Smooth muscle cell (in vitro differentiated cells): ENCODE measurements around the gene ENTREP3. TPM values are rescaled to one million over a fixed set of nuclear protein-coding genes. Genes with fewer than 3 reads are reported as not detected.

Experiments
- DNase-seq: peaks from one replicate; lab custom pipeline; 2025; ENCODE audit not compliant: unreplicated experiment; lab: John Stamatoyannopoulos, UW
- H2AFZ ChIP-seq: fragments of 200-600 bp; sonication (generic); 2 replicates; pipeline ENCODE4 v1.6.0; 2016; ENCODE audit warnings: antibody characterized with exemption, low read depth, mild to moderate bottlenecking
- H3F3A ChIP-seq: fragments of 200-600 bp; sonication (generic); 2 replicates; pipeline ENCODE4 v1.6.0; 2017; ENCODE audit warnings: antibody characterized with exemption, low read depth
- H3K27ac ChIP-seq: fragments of 200-600 bp; sonication (generic); 2 replicates; pipeline ENCODE4 v1.5.1; 2016; ENCODE audit warnings: low read depth, mild to moderate bottlenecking
- H3K27me3 ChIP-seq: fragments of 200-600 bp; sonication (generic); 2 replicates; pipeline ENCODE4 v1.6.1; 2016; ENCODE audit warnings: low read depth, mild to moderate bottlenecking
- H3K36me3 ChIP-seq: fragments of 200-600 bp; sonication (generic); 2 replicates; pipeline ENCODE4 v1.5.1; 2016; ENCODE audit warnings: low read depth
- H3K4me1 ChIP-seq: fragments of 200-600 bp; sonication (generic); 2 replicates; pipeline ENCODE4 v1.5.1; 2016; ENCODE audit warnings: low read depth
- H3K4me2 ChIP-seq: fragments of 200-600 bp; sonication (generic); 2 replicates; pipeline ENCODE4 v1.6.0; 2016; ENCODE audit warnings: mild to moderate bottlenecking
- H3K4me3 ChIP-seq: fragments of 200-600 bp; sonication (generic); 2 replicates; pipeline ENCODE4 v1.5.1; 2016; ENCODE audit warnings: mild to moderate bottlenecking
- H3K79me2 ChIP-seq: fragments of 200-600 bp; sonication (generic); 2 replicates; pipeline ENCODE4 v1.6.0; 2016; ENCODE audit warnings: low read depth, mild to moderate bottlenecking
- H3K9ac ChIP-seq: fragments of 200-600 bp; sonication (generic); 2 replicates; pipeline ENCODE4 v1.6.0; 2016; ENCODE audit warnings: low read depth
- H3K9me3 ChIP-seq: fragments of 200-600 bp; sonication (generic); replicated peaks from 2 replicates; pipeline ENCODE4 v1.5.1; 2016; ENCODE audit warnings: low read depth
- H4K20me1 ChIP-seq: fragments of 200-600 bp; sonication (generic); 2 replicates; pipeline ENCODE4 v1.6.0; 2016; ENCODE audit warnings: low read depth
- WGBS: methylation state at CpG from one replicate; pipeline ENCODE4 v1.1.7; 2016; ENCODE audit warnings: low lambda C conversion rate; 5-methylcytosine and 5-hydroxymethylcytosine counted together
- polyA plus RNA-seq: library from polyadenylated mRNA; unstranded; fragments of >200 nt; fragmentation: Nextera tagmentation; extraction: Ambion mirVana; gene quantifications from 2 replicates; pipeline ENCODE4 v1.2.1, GENCODE V29; 2016
- total RNA-seq: library from RNA; depleted of rRNA; stranded (reverse); fragments of >200 nt; gene quantifications from 2 replicates; pipeline ENCODE4 v1.2.3, GENCODE V29; 2014
- TF ChIP-seq, protein P1 (sequence below): fragments of 200-600 bp; sonication (generic); IDR thresholded peaks from 2 replicates; pipeline ENCODE4 v1.5.1; 2017; ENCODE audit warnings: borderline replicate concordance, mild to moderate bottlenecking, antibody characterized with exemption; ENCODE audit not compliant: insufficient read depth, poor library complexity, severe bottlenecking

Gene ENTREP3
- total RNA-seq = 7.0 and 14.7 TPM in 2 replicates
- 26.5 and 30.9 TPM in 2 replicates for polyA plus RNA-seq

DNA sequence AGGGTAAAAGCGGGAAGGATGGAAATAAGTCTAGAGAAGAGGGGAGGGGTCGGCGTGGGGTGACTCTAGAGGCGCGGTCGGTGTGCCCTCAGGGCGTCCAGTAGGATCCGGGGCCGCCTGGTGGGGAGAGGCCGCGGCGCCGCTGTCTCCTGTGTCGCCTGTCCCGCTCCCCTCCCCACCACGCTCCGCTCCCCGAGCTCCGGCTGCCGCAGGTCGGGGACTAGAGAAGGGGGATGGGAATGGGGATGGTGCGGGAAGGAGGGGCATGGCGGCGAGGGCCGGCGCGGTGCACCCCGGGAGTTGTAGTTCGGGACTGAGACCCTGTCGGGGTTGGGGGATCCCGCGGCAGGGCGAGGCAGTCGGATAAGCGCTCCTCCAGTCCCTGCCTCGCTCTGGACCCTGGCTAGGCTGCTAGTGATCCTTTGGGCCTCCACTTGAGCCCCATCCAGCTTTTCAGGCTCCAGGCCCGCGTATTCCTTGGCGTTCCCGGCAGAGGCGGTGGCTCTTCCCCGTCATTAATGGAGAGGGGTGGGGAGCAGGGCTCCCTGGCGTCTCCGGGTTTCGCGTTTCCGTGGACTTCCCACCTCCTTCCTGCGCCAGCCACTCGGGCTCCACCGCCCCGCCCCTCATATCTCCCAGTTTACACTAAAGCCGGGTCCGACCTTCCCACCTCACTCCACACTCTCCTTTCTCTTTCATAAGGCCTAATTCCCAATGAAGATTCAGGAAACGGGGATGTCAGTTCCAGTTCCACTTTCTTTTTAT is at the start of gene ENTREP3:
ENTREP3 (minus strand) TSS at position 241 of the 765 bp plus-strand sequence. CDS start 606 bp downstream, outside the sequence.
- Histone ChIP-seq H3K79me2 (peaks cover 12% of the 10 kb centered on the region), H4K20me1 (no peaks in the 10 kb centered on the region), H2AFZ (peak within 1 kb of the TSS; percentile 69), H3K9ac (peak within 1 kb of the TSS; percentile 77), H3K4me2 (peak within 1 kb of the TSS; percentile 100), H3K4me3 (peak within 1 kb of the TSS; percentile 89), H3K4me1 (peaks cover 23% of the 10 kb centered on the region), H3K9me3 (no peaks in the 10 kb centered on the region), H3F3A (peaks cover 15% of the 10 kb centered on the region), H3K27me3 (no peaks in the 10 kb centered on the region), H3K27ac (peak within 1 kb of the TSS; percentile 60), H3K36me3 (no peaks in the 10 kb centered on the region)
- TF ChIP-seq, protein P1, sequence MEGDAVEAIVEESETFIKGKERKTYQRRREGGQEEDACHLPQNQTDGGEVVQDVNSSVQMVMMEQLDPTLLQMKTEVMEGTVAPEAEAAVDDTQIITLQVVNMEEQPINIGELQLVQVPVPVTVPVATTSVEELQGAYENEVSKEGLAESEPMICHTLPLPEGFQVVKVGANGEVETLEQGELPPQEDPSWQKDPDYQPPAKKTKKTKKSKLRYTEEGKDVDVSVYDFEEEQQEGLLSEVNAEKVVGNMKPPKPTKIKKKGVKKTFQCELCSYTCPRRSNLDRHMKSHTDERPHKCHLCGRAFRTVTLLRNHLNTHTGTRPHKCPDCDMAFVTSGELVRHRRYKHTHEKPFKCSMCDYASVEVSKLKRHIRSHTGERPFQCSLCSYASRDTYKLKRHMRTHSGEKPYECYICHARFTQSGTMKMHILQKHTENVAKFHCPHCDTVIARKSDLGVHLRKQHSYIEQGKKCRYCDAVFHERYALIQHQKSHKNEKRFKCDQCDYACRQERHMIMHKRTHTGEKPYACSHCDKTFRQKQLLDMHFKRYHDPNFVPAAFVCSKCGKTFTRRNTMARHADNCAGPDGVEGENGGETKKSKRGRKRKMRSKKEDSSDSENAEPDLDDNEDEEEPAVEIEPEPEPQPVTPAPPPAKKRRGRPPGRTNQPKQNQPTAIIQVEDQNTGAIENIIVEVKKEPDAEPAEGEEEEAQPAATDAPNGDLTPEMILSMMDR = no peak
- 4% methylated on average over 22 of the region's 54 CpGs for WGBS
- peak; percentile 85 for DNase-seq

- no peak overlapping the region for H3K4me3 ChIP-seq
- TF ChIP-seq, protein P1 = no peak
- H3K4me2 ChIP-seq = no peak overlapping the region
- H3K9ac ChIP-seq = no peak overlapping the region
- H3K36me3 ChIP-seq = no peaks in the 10 kb centered on the region
- no peak overlapping the region for H2AFZ ChIP-seq
- peaks cover 9% of the 10 kb centered on the region for H3K79me2 ChIP-seq
- no peaks in the 10 kb centered on the region for H4K20me1 ChIP-seq
- WGBS = 94% methylated on average over 11 of the region's 11 CpGs
- H3K9me3 ChIP-seq = no peaks in the 10 kb centered on the region
- no peak overlapping the region for H3K27ac ChIP-seq
- H3F3A ChIP-seq = peaks cover 6% of the 10 kb centered on the region
- DNase-seq = no peak
- peaks cover 1% of the 10 kb centered on the region for H3K4me1 ChIP-seq
- H3K27me3 ChIP-seq = no peaks in the 10 kb centered on the region
These were observed 49.3 kb upstream of the ENTREP3 start for GRCh38 chr1:155304558-155305063.

- Histone ChIP-seq H2AFZ (no peak within 1 kb of the TSS), H3K9me3 (no peaks in the 10 kb centered on the region), H3K36me3 (no peaks in the 10 kb centered on the region), H4K20me1 (no peaks in the 10 kb centered on the region), H3K9ac (no peak within 1 kb of the TSS), H3K27me3 (peaks cover 10% of the 10 kb centered on the region), H3K27ac (no peak within 1 kb of the TSS), H3K4me2 (no peak within 1 kb of the TSS), H3F3A (no peaks in the 10 kb centered on the region), H3K4me1 (no peaks in the 10 kb centered on the region), H3K79me2 (no peaks in the 10 kb centered on the region), H3K4me3 (no peak within 1 kb of the TSS)
- 89% methylated on average over 5 of the region's 5 CpGs for WGBS
- DNase-seq = no peak
- TF ChIP-seq, protein P1 = no peak
These were observed 46.1 kb upstream of the ENTREP3 start, which contains the start of gene PKLR for GRCh38 chr1:155301342-155301841. PKLR (minus strand) TSS chr1:155301438; CDS start chr1:155301395, 43 bp downstream.
